ENCODE measurements around the gene CPED1. TPM values are rescaled to one million over a fixed set of nuclear protein-coding genes. Genes with fewer than 3 reads are reported as not detected.

Gene CPED1
- polyA plus RNA-seq, 1 donor from 2014 or later = not detected

GRCh38 chr7:120949393-120949911, 39.1 kb upstream of the CPED1 start:
- TF ChIP-seq REST (IDR thresholded peaks at IDR 0.05; ENCODE audit: borderline replicate concordance) = no peak
- no peak for TF ChIP-seq POLR2AphosphoS5 (IDR thresholded peaks at IDR 0.05)
- TF ChIP-seq MXI1 (conservative IDR thresholded peaks at IDR 0.05; ENCODE audit: poor library complexity, severe bottlenecking) = no peak
- no peak for TF ChIP-seq EP300 (conservative IDR thresholded peaks at IDR 0.05; ENCODE audit: poor library complexity, severe bottlenecking)
- TF ChIP-seq RAD21 (conservative IDR thresholded peaks at IDR 0.05) = no peak
- TF ChIP-seq EZH2 (IDR thresholded peaks at IDR 0.05; ENCODE audit: borderline replicate concordance, insufficient read depth, low read length, poor library complexity, severe bottlenecking) = no peak
- TF ChIP-seq SMC3 (conservative IDR thresholded peaks at IDR 0.05; ENCODE audit: poor library complexity) = no peak
- no peak for TF ChIP-seq CTCF (IDR thresholded peaks at IDR 0.05; ENCODE audit: poor library complexity, severe bottlenecking)
- TF ChIP-seq TAF1 (IDR thresholded peaks at IDR 0.05; ENCODE audit: low read depth) = no peak
- H3K27me3 ChIP-seq (ENCODE audit: insufficient read depth, low read depth, low read length) = no peaks in the 10 kb centered on the region
- H3K9me3 ChIP-seq (ENCODE audit: low read length) = no peaks in the 10 kb centered on the region
- peak overlapping the region; percentile 86 for H3K4me3 ChIP-seq (ENCODE audit: low read length)
- H4K20me1 ChIP-seq (ENCODE audit: insufficient read depth) = no peaks in the 10 kb centered on the region
- H3K79me2 ChIP-seq (replicated peaks; ENCODE audit: insufficient read depth, low read length) = peaks cover 25% of the 10 kb centered on the region
- H2AFZ ChIP-seq (ENCODE audit: low read depth, low read length) = no peak overlapping the region
- H3K27ac ChIP-seq (ENCODE audit: low read length) = no peak overlapping the region
- H3K36me3 ChIP-seq (ENCODE audit: insufficient read depth, low read length) = peaks cover 1% of the 10 kb centered on the region
- H3F3A ChIP-seq (ENCODE audit: insufficient read depth, low read length, poor library complexity, severe bottlenecking) = no peaks in the 10 kb centered on the region
- no peak overlapping the region for H3K9ac ChIP-seq (ENCODE audit: low read length)
- no peak overlapping the region for H3K4me2 ChIP-seq (ENCODE audit: low read length)
- no peaks in the 10 kb centered on the region for H3K9me2 ChIP-seq (ENCODE audit: insufficient read depth, low read length)

GRCh38 chr7:120949998-120950538, 38.4 kb upstream of the CPED1 start:
- peak overlapping the region; percentile 83 for H3K4me2 ChIP-seq (ENCODE audit: low read length)
- no peaks in the 10 kb centered on the region for H3K27me3 ChIP-seq (ENCODE audit: insufficient read depth, low read depth, low read length)
- peaks cover 7% of the 10 kb centered on the region for H3K36me3 ChIP-seq (ENCODE audit: insufficient read depth, low read length)
- H3K79me2 ChIP-seq (replicated peaks; ENCODE audit: insufficient read depth, low read length) = peaks cover 25% of the 10 kb centered on the region
- H3K9me2 ChIP-seq (ENCODE audit: insufficient read depth, low read length) = no peaks in the 10 kb centered on the region
- H3K9ac ChIP-seq (ENCODE audit: low read length) = peak overlapping the region; percentile 43
- peak overlapping the region; percentile 84 for H2AFZ ChIP-seq (ENCODE audit: low read depth, low read length)
- no peaks in the 10 kb centered on the region for H3F3A ChIP-seq (ENCODE audit: insufficient read depth, low read length, poor library complexity, severe bottlenecking)
- TF ChIP-seq POLR2AphosphoS5 (IDR thresholded peaks at IDR 0.05) (no peak), MXI1 (conservative IDR thresholded peaks at IDR 0.05; ENCODE audit: poor library complexity, severe bottlenecking) (peak; percentile 52), CTCF (IDR thresholded peaks at IDR 0.05; ENCODE audit: poor library complexity, severe bottlenecking) (no peak)
- peak overlapping the region; percentile 5 for H3K27ac ChIP-seq (ENCODE audit: low read length)
- no peaks in the 10 kb centered on the region for H3K9me3 ChIP-seq (ENCODE audit: low read length)
- H3K4me3 ChIP-seq (ENCODE audit: low read length) = peak overlapping the region; percentile 86
- no peaks in the 10 kb centered on the region for H4K20me1 ChIP-seq (ENCODE audit: insufficient read depth)
